SK-N-SH treated with all-trans-retinoic acid at 6 μM for 48 hours (cell line): ENCODE results near the gene BAIAP2L1.

Experiments
- ATAC-seq: fragments of 200-7000 bp; cut with Tn5 transposase; 3 replicates; pipeline ENCODE4 v1.9.1; 2020; ENCODE audit warnings: mild to moderate bottlenecking, moderate library complexity
- ARNTL ChIP-seq: fragments of 450-650 bp; formaldehyde crosslinking; IDR thresholded peaks from 2 replicates; pipeline ENCODE4 v1.5.0; 2020; ENCODE audit warnings: low read depth, mild to moderate bottlenecking, moderate library complexity, borderline replicate concordance
- BACH2 ChIP-seq: fragments of 250-450 bp; sonication (Bioruptor Pico); IDR thresholded peaks from 2 replicates; pipeline ENCODE4 v1.9.0; 2021; ENCODE audit warnings: mild to moderate bottlenecking, borderline replicate concordance
- CREB5 ChIP-seq: fragments of 250-450 bp; sonication (Bioruptor Pico); IDR thresholded peaks from 2 replicates; pipeline ENCODE4 v1.5.1; 2020; ENCODE audit warnings: low read depth, mild to moderate bottlenecking, moderate library complexity
- CSDC2 ChIP-seq: fragments of 250-450 bp; sonication (Bioruptor Pico); IDR thresholded peaks from 2 replicates; pipeline ENCODE4 v1.5.0; 2020; ENCODE audit warnings: mild to moderate bottlenecking, moderate library complexity
- CSRNP3 ChIP-seq: fragments of 250-450 bp; sonication (Bioruptor Pico); IDR thresholded peaks from 2 replicates; pipeline ENCODE4 v1.5.1; 2021; ENCODE audit warnings: mild to moderate bottlenecking, moderate library complexity
- ESRRG ChIP-seq: fragments of 250-450 bp; sonication (Bioruptor Pico); IDR thresholded peaks from 2 replicates; pipeline ENCODE4 v1.6.1; 2021; ENCODE audit warnings: mild to moderate bottlenecking
- GLIS3 ChIP-seq: fragments of 250-450 bp; sonication (Bioruptor Pico); IDR thresholded peaks from 2 replicates; pipeline ENCODE4 v1.5.0; 2020; ENCODE audit warnings: mild to moderate bottlenecking, moderate library complexity
- ISL1 ChIP-seq: fragments of 250-450 bp; sonication (Bioruptor Pico); IDR thresholded peaks from 2 replicates; pipeline ENCODE4 v2.1.2; 2022; ENCODE audit warnings: mild to moderate bottlenecking, moderate library complexity
- OSR1 ChIP-seq: fragments of 250-450 bp; sonication (Bioruptor Pico); IDR thresholded peaks from 2 replicates; pipeline ENCODE4 v1.8.0; 2022; ENCODE audit warnings: moderate library complexity, mild to moderate bottlenecking, inconsistent platforms
- PATZ1 ChIP-seq: fragments of 250-450 bp; sonication (Bioruptor Pico); IDR thresholded peaks from 2 replicates; pipeline ENCODE4 v1.8.0; 2020; ENCODE audit warnings: mild to moderate bottlenecking, moderate library complexity, borderline replicate concordance
- POU6F1 ChIP-seq: fragments of 250-450 bp; sonication (Bioruptor Pico); IDR thresholded peaks from 2 replicates; pipeline ENCODE4 v1.8.0; 2021; ENCODE audit warnings: low read depth, mild to moderate bottlenecking, moderate library complexity, borderline replicate concordance
- PPARA ChIP-seq: fragments of 250-450 bp; sonication (Bioruptor Pico); IDR thresholded peaks from 2 replicates; pipeline ENCODE4 v1.5.0; 2020; ENCODE audit warnings: mild to moderate bottlenecking, borderline replicate concordance
- RARB ChIP-seq: fragments of 250-450 bp; sonication (Bioruptor Pico); IDR thresholded peaks from 2 replicates; pipeline ENCODE4 v1.8.0; 2021; ENCODE audit warnings: mild to moderate bottlenecking, moderate library complexity
- SNAI2 ChIP-seq: fragments of 250-450 bp; sonication (Bioruptor Pico); IDR thresholded peaks from 2 replicates; pipeline ENCODE4 v1.5.0; 2020; ENCODE audit warnings: mild to moderate bottlenecking, moderate library complexity
- TCF4 ChIP-seq: fragments of 250-450 bp; sonication (Bioruptor Pico); IDR thresholded peaks from 2 replicates; pipeline ENCODE4 v1.8.0; 2021; ENCODE audit warnings: mild to moderate bottlenecking, moderate library complexity, borderline replicate concordance
- TOX ChIP-seq: fragments of 250-450 bp; sonication (Bioruptor Pico); IDR thresholded peaks from 2 replicates; pipeline ENCODE4 v1.8.0; 2021; ENCODE audit warnings: mild to moderate bottlenecking, moderate library complexity, borderline replicate concordance
- TSHZ2 ChIP-seq: fragments of 250-450 bp; sonication (Bioruptor Pico); IDR thresholded peaks from 2 replicates; pipeline ENCODE4 v1.5.0; 2020; ENCODE audit warnings: mild to moderate bottlenecking, moderate library complexity
- ZC3H10 ChIP-seq: fragments of 250-450 bp; sonication (Bioruptor Pico); IDR thresholded peaks from 2 replicates; pipeline ENCODE4 v1.5.1; 2021; ENCODE audit warnings: mild to moderate bottlenecking, moderate library complexity
- ZFP3 ChIP-seq: fragments of 250-450 bp; sonication (Bioruptor Pico); IDR thresholded peaks from 2 replicates; pipeline ENCODE4 v1.5.0; 2020; ENCODE audit warnings: mild to moderate bottlenecking, moderate library complexity
- ZFP30 ChIP-seq: fragments of 450-650 bp; formaldehyde crosslinking; IDR thresholded peaks from 2 replicates; pipeline ENCODE4 v1.5.0; 2022; ENCODE audit warnings: mild to moderate bottlenecking, moderate library complexity
- ZNF565 ChIP-seq: fragments of 450-650 bp; formaldehyde crosslinking; conservative IDR thresholded peaks from 2 replicates; pipeline ENCODE4 v1.5.0; 2020; ENCODE audit warnings: low read depth, mild to moderate bottlenecking, moderate library complexity
- ZNF70 ChIP-seq: fragments of 450-650 bp; formaldehyde crosslinking; IDR thresholded peaks from 2 replicates; pipeline ENCODE4 v1.5.0; 2020; ENCODE audit warnings: mild to moderate bottlenecking, moderate library complexity
- ZNF8 ChIP-seq: fragments of 450-650 bp; formaldehyde crosslinking; IDR thresholded peaks from 2 replicates; pipeline ENCODE4 v1.5.0; 2020; ENCODE audit warnings: mild to moderate bottlenecking, moderate library complexity

BAIAP2L1 gene

GRCh38 chr7:98254951-98255610, 145.8 kb downstream of the BAIAP2L1 start:
- ATAC-seq = no peak

GRCh38 chr7:98254516-98254915, 146.4 kb downstream of the BAIAP2L1 start:
- no peak for ATAC-seq
- no peak for TF ChIP-seq ZFP3 (CRISPR knock-in tag)

More at GRCh38 chr7:98254951-98255610, 145.8 kb downstream of the BAIAP2L1 start:
- no peak for TF ChIP-seq SNAI2 (CRISPR knock-in tag)
- TF ChIP-seq ZNF70 = no peak
- TF ChIP-seq POU6F1 (CRISPR knock-in tag) = no peak
- TF ChIP-seq PPARA = no peak
- TF ChIP-seq PATZ1 (CRISPR knock-in tag) = no peak
- no peak for TF ChIP-seq CREB5 (CRISPR knock-in tag)
- TF ChIP-seq TSHZ2 (CRISPR knock-in tag) = no peak
- no peak for TF ChIP-seq BACH2 (CRISPR knock-in tag)
- no peak for TF ChIP-seq ZNF8 (CRISPR knock-in tag)
- no peak for TF ChIP-seq GLIS3 (CRISPR knock-in tag)
- no peak for TF ChIP-seq ZC3H10

- TF ChIP-seq PATZ1 (CRISPR knock-in tag) = no peak
- no peak for TF ChIP-seq CSDC2 (CRISPR knock-in tag)
- TF ChIP-seq ZC3H10 = no peak
- TF ChIP-seq ESRRG (CRISPR knock-in tag) = no peak
- TF ChIP-seq BACH2 (CRISPR knock-in tag) = no peak
- no peak for TF ChIP-seq ZNF565
- TF ChIP-seq RARB (CRISPR knock-in tag) = no peak
- no peak for TF ChIP-seq TCF4 (CRISPR knock-in tag)
- no peak for TF ChIP-seq TOX (CRISPR knock-in tag)
- no peak for TF ChIP-seq POU6F1 (CRISPR knock-in tag)
- TF ChIP-seq ISL1 (CRISPR knock-in tag) = no peak
- no peak for TF ChIP-seq ZNF8 (CRISPR knock-in tag)
- TF ChIP-seq ARNTL (CRISPR knock-in tag) = no peak
- TF ChIP-seq ZNF70 = no peak
- no peak for TF ChIP-seq ZFP3 (CRISPR knock-in tag)
- TF ChIP-seq SNAI2 (CRISPR knock-in tag) = no peak
- TF ChIP-seq ZFP30 (CRISPR knock-in tag) = no peak
- TF ChIP-seq CREB5 (CRISPR knock-in tag) = no peak
- no peak for TF ChIP-seq OSR1
- no peak for TF ChIP-seq CSRNP3
- TF ChIP-seq, all 23 proteins: peak for 0
- ATAC-seq = peak; percentile 68
These were observed 148.3 kb downstream of the BAIAP2L1 start for GRCh38 chr7:98252425-98253054.
